Spleen (tissue), 11 donors: ENCODE measurements around the gene LRPPRC. TPM values are rescaled to one million over a fixed set of nuclear protein-coding genes. Genes with fewer than 3 reads are reported as not detected.

Experiments used
- DNase-seq: peaks from one replicate; pipeline ENCODE4 v3.0.0-alpha.2; 2020
- H3K27ac ChIP-seq, 8 donors: fragments of 200-600 bp; sonication (generic) in 7 of 8; 1 replicate in 4 of 8; 2 replicates in 4 of 8; pipeline versions ENCODE4 v1.5.0 to v1.8.0; 2016 to 2021; ENCODE audit warnings: inconsistent platforms in 4 of 8, mild to moderate bottlenecking in 4 of 8, moderate library complexity in 1 of 8
- H3K27me3 ChIP-seq, 7 donors: fragments of 200-600 bp; sonication (generic) in 6 of 7; replicated peaks in 1 of 7; 1 replicate in 4 of 7; 2 replicates in 3 of 7; pipeline versions ENCODE4 v1.5.0 to v1.8.0; 2016 to 2021; ENCODE audit warnings: inconsistent platforms in 3 of 7, mild to moderate bottlenecking in 1 of 7
- H3K36me3 ChIP-seq, 6 donors: fragments of 200-600 bp; sonication (generic) in 5 of 6; 1 replicate in 4 of 6; 2 replicates in 2 of 6; pipeline versions ENCODE4 v1.5.0 to v1.8.0; 2016 to 2021; ENCODE audit warnings: inconsistent platforms in 2 of 6
- H3K4me1 ChIP-seq, 6 donors: fragments of 200-600 bp; sonication (generic) in 5 of 6; 1 replicate in 3 of 6; 2 replicates in 3 of 6; pipeline versions ENCODE4 v1.5.0 to v1.8.0; 2016 to 2021; ENCODE audit warnings: inconsistent platforms in 3 of 6
- H3K4me3 ChIP-seq, 8 donors: fragments of 200-600 bp; sonication (generic) in 7 of 8; 1 replicate in 4 of 8; 2 replicates in 4 of 8; pipeline versions ENCODE4 v1.5.0 to v1.8.0; 2016 to 2021; ENCODE audit warnings: inconsistent platforms in 4 of 8, mild to moderate bottlenecking in 4 of 8, moderate library complexity in 2 of 8
- H3K9me3 ChIP-seq, 8 donors: fragments of 200-600 bp; sonication (generic) in 7 of 8; 1 replicate in 4 of 8; 2 replicates in 4 of 8; pipeline versions ENCODE4 v1.5.0 to v1.8.0; 2016 to 2021; ENCODE audit warnings: inconsistent platforms in 4 of 8
- CTCF ChIP-seq, 11 experiments: fragments of 200-600 bp in 7 of 11; fragments of 450-650 bp in 4 of 11; sonication (generic) in 4 of 11; IDR thresholded peaks in 8 of 11; conservative IDR thresholded peaks in 3 of 11; 1 replicate in 7 of 11; 2 replicates in 4 of 11; pipeline versions ENCODE4 v1.4.0 to v1.8.0; 2016 to 2021; ENCODE audit warnings: antibody characterized with exemption in 11 of 11, inconsistent platforms in 4 of 11, mild to moderate bottlenecking in 1 of 11
- POLR2A ChIP-seq, 3 donors: fragments of 450-650 bp; IDR thresholded peaks; one replicate each; pipeline ENCODE4 v1.5.1; 2017; ENCODE audit warnings: antibody characterized with exemption in 3 of 3, mild to moderate bottlenecking in 1 of 3
- POLR2AphosphoS5 ChIP-seq, 3 donors: sonication (generic); formaldehyde crosslinking; IDR thresholded peaks; one replicate each; pipeline ENCODE4 v1.5.1; 2017; ENCODE audit warnings: antibody characterized with exemption in 3 of 3
- WGBS, 5 donors: extraction: QIAGEN DNeasy Blood & Tissue Kit in 3 of 5; methylation state at CpG; one replicate each; pipeline versions ENCODE4 v1.1.5 to v1.1.7; 2013 to 2018; 5-methylcytosine and 5-hydroxymethylcytosine counted together
- intact Hi-C: fragments of 100-400 bp; cut with DNase I; formaldehyde crosslinking; loops from one replicate; pipeline ENCODE4 v1.15.0; 2023; ENCODE audit warnings: low total_unique reads
- polyA plus RNA-seq, 3 donors: library from polyadenylated mRNA; stranded (reverse); fragments of 200-250 nt; gene quantifications; one replicate each; pipeline ENCODE4 v1.2.1, GENCODE V29; 2013
- total RNA-seq, 7 donors: library from RNA; depleted of rRNA in 3 of 7; stranded (reverse); fragments of >200 nt in 3 of 7; fragmentation: NEBNext Ultra II Directional in 4 of 7; extraction: Animal tissue kit (Norgen Biotek cat#: 25700) in 4 of 7; gene quantifications; one replicate each; pipeline versions ENCODE4 v1.1.0 to v1.2.1, GENCODE V29; 2016 to 2021
- donor health status: healthy with polysubstance abuse.
- donor health status: DM: no; HTN: no; CAD: no; lungs with moderate emphysema.
- donor health status: DM: no; HTN: no; CAD: no.
- donor health status: Bipolar disorder and iron deficiency.
- donor health status: healthy.
- donor health status: DM: no; HTN: no; CAD: no.
- donor health status: DM: yes; HTN: yes; CAD: no.

LRPPRC gene
- total and polyA plus RNA-seq, 10 donors = 25.0 to 72.5 (median 57.1) TPM

- no peak overlapping the region for H3K27ac ChIP-seq
- no peak overlapping the region for H3K4me3 ChIP-seq
- WGBS, 5 donors = 62 to 92% (median 90%) methylated on average over 3 to 5 of the region's 5 CpGs
- DNase-seq = no peak
- peaks cover 0 to 8% (median 0%) of the 10 kb centered on the region in 7 donors for H3K27me3 ChIP-seq
- H3K9me3 ChIP-seq = no peaks in the 10 kb centered on the region
- no peaks in the 10 kb centered on the region for H3K36me3 ChIP-seq
- TF ChIP-seq CTCF (IDR thresholded peaks at IDR 0.05 in 8 of 11, conservative IDR thresholded peaks at IDR 0.05 in 3 of 11) = no peak
- no peak for TF ChIP-seq POLR2AphosphoS5 (IDR thresholded peaks at IDR 0.05)
- no peak for TF ChIP-seq POLR2A (IDR thresholded peaks at IDR 0.05)
- no peaks in the 10 kb centered on the region for H3K4me1 ChIP-seq
- intact Hi-C loops = no loop called here
Observed at GRCh38 chr2:43840965-43841364, 154.8 kb downstream of the LRPPRC start.

GRCh38 chr2:43839776-43840564 lies 155.8 kb downstream of the LRPPRC start:
- H3K36me3 ChIP-seq = no peaks in the 10 kb centered on the region
- no peak overlapping the region for H3K4me3 ChIP-seq
- TF ChIP-seq CTCF (IDR thresholded peaks at IDR 0.05 in 8 of 11, conservative IDR thresholded peaks at IDR 0.05 in 3 of 11) (no peak), POLR2A (IDR thresholded peaks at IDR 0.05) (no peak), POLR2AphosphoS5 (IDR thresholded peaks at IDR 0.05) (no peak)
- H3K9me3 ChIP-seq = no peaks in the 10 kb centered on the region
- WGBS, 5 donors = 75 to 88% (median 83%) methylated on average over 14 of the region's 14 CpGs
- no peaks in the 10 kb centered on the region for H3K4me1 ChIP-seq
- no peak for DNase-seq
- H3K27ac ChIP-seq = no peak overlapping the region
- intact Hi-C loops = no loop called here
- peaks cover 0 to 12% (median 0%) of the 10 kb centered on the region in 7 donors for H3K27me3 ChIP-seq

GRCh38 chr2:43838560-43839267 lies 157.1 kb downstream of the LRPPRC start, which contains the start of the genes ABCG5 and ABCG8:
Gene ABCG5, minus strand, starts transcription at chr2:43838839. Its CDS starts 160 bp downstream, at chr2:43838679.
Gene ABCG8, plus strand, starts transcription at chr2:43838971. Its CDS starts 83 bp downstream, at chr2:43839054.
- intact Hi-C loops = no loop called here
- DNase-seq = no peak
- no peak for TF ChIP-seq CTCF (IDR thresholded peaks at IDR 0.05 in 8 of 11, conservative IDR thresholded peaks at IDR 0.05 in 3 of 11)
- TF ChIP-seq POLR2A (IDR thresholded peaks at IDR 0.05) = no peak
- no peak for TF ChIP-seq POLR2AphosphoS5 (IDR thresholded peaks at IDR 0.05)
- Histone ChIP-seq H3K27ac (no peak within 1 kb of the TSS), H3K4me1 (no peaks in the 10 kb centered on the region), H3K36me3 (no peaks in the 10 kb centered on the region), H3K9me3 (no peaks in the 10 kb centered on the region), H3K4me3 (no peak within 1 kb of the TSS), H3K27me3 (peaks cover 0 to 12% (median 0%) of the 10 kb centered on the region in 7 donors)
- 82 to 91% (median 88%) methylated on average over 13 to 20 of the region's 20 CpGs for WGBS, 5 donors
